ENCODE measurements around the gene FSCN2.
A peak's percentile ranks its signal among the peaks of the same experiment; 100 is the strongest.

FSCN2 gene, protein sequence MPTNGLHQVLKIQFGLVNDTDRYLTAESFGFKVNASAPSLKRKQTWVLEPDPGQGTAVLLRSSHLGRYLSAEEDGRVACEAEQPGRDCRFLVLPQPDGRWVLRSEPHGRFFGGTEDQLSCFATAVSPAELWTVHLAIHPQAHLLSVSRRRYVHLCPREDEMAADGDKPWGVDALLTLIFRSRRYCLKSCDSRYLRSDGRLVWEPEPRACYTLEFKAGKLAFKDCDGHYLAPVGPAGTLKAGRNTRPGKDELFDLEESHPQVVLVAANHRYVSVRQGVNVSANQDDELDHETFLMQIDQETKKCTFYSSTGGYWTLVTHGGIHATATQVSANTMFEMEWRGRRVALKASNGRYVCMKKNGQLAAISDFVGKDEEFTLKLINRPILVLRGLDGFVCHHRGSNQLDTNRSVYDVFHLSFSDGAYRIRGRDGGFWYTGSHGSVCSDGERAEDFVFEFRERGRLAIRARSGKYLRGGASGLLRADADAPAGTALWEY

GRCh38 chr17:81527591-81528383 is at the start of gene FSCN2:
TSS of gene FSCN2 (plus strand) at chr17:81528377. CDS start at chr17:81528532, 155 bp downstream.
- no peak for DNase-seq

GRCh38 chr17:81479175-81480071 is 48.8 kb upstream of the FSCN2 start:
- no peak for DNase-seq

DNA sequence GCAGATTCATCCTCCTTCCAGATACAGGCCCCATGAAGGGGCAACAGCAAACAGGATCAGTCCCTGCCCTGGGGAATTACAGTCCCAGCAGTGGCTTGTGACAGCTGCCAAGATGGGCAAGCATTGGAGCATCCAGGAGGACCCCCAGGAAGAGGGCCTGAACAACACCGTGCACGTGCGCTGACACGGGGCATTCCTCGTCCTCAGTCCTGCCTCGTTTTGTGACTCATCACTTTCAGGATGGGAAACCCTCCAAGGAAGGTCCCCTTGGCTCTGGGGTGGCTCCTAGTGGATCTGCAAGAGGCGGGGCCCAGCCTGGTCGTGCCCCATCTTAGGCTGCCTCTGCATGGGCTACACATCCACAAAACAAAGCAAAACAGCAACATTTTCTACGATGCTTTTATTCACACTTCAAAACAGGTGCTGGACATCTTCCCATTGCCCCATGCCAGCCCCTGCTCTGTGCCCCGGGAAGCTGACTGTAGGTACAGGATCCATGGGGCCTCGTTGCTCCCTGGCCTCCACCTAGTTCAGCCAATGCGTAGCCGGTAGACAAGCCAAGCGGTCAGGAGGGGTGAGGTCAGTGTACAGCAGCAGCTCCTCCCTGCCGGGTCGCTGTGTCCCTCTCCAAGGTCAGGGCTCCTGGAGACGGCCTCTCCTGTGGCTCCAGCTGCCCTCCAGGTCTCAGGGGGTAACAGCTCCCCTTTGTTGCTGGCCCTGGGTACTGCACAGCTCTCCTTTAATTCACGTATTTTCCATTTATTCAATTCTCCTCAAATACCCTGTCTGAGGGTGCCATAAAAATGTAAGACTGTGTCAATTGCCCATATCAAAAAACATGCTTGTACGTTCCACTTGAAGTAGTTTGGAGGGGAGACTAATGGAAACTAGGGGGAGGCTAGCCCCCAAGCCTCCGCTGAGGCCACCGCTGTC is 47.8 kb upstream of the FSCN2 start:
- DNase-seq: no peak

GRCh38 chr17:81481073-81481799 is 46.9 kb upstream of the FSCN2 start:
- DNase-seq: peak; percentile 49 to 68

DNA sequence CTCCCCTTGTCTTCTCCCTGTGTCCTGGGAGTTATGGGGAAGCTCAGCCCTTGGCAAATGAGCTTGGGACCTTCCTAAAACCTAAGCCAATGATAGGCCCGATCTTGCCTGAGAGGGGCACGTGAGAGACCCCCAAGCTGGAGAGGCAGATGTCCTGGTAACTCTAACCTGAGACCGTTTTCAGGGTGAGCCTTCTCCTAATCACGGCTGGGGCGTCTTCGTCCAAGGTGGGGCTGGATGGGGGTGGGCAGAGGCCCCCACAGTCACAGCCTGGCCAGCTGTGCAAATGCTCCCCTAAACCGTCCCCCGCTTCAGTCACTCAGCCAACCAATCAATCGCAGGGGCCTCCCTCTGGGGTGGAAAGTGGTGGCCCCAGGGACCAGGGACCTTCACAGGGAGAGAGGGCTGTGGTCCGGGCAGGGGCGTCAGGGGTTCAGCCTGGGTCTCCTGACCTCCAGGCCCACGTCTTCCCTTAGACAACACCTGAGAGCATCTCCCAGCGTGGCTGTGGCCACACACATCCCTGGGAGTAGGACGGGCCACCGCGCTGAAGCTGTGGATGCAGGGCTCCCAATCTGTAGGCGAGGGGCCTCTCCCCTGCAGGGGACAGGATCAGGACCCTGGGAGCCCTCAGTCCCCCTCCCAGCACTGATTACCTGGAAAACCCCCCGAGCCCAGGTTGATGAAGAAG is 46.2 kb upstream of the FSCN2 start:
- DNase-seq: no peak

GRCh38 chr17:81482673-81483072 is 45.5 kb upstream of the FSCN2 start:
- no peak for DNase-seq

DNA sequence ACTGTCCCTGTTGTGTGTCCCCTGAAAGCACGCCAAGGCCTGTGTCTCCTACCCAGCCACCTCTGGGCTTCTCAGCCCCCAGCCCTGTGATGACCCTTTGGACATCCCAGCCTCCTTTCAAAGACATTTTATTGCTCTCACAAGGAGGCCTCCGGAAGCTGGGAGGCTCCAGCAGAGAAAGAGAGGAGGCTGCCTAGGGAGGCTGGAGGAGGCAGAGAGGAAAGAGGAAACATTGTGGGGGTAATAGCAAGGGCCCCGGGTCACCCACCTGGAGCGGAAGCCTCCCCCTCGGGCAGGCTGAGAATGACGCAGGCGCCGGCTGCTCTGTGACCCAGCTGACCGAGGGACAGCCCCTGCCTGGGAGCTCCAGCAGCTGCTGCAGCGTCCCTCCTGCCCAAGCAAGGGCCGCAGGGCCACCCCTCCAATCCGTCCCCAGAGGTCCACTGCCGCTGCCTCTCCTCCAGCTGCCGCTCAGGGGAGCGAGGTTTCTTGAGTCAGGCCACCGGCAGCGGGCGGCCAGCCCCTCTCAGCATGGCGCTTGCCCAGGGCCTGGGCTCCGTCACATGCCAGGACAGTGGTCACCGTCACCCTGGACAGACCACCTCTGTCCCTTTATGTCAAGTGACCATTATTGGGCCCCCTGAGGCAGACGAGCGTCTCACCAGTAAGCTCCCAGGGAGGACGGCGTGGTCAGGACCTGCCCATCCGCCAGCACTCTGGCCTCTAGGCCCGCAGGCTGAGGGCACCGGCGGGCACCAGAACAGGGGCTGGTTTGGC is 44.9 kb upstream of the FSCN2 start:
- DNase-seq: peak in 1 of 2 experiments; percentile 47

DNA sequence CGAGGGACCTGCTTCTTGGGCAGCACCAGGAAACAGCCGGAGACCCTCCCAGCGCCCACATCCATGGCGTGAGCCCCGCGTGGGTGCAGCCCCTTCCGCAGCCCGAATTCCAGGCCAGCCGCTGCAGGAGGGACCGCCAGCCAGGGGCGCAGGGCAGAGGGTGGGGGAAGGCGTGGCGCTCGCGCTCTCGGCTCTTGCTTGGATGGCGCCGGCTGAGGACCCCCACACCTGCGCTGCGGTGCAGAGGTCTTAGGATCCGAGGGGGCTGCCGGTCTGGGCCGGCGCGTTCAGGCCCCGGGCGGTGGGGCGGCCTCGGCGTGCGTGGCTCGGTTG is 44.3 kb upstream of the FSCN2 start:
- no peak for DNase-seq

DNA sequence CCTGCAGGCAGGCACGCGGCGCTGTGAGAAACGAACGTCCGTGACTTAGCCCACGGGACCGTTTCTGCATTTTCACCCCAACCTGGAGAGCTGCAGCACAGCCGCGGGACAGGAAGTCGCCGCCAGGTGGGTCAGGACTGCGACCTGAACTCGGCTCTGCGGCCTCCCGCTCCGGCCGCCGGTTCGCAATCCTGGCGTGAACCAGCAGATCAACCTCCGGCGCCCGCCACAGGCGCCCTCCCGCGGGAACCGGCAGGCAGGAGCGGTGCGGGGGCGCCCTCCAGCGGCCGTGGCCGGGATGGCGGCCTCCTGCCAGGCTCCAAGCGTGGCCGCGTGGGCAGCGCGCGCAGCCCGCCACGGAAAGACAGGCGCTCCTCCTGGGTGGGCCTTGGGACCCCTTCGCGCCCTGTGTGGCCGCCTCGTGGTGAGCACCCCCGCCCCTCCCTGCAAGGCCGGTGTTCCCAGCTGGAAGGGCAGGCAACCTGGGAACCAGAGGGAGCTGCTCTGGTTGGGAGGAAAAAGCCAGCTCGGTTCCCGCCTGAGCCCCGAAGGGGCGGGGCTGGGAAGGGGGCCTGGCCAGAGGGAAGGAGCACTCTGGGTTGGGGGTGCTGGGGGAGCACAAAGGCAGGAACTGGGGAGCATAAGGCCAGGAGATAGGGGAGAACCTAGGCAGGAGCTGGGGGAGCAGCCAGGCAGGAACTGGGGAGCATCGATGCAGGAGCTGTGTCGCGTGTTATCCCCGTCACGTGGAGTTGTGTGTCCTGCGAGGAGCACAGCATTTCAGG is 43.8 kb upstream of the FSCN2 start:
- peak; percentile 92 to 95 for DNase-seq

GRCh38 chr17:81486199-81486810 is 41.9 kb upstream of the FSCN2 start:
- DNase-seq: no peak

- DNase-seq: no peak
Observed at GRCh38 chr17:81487089-81487486, 41.1 kb upstream of the FSCN2 start.

GRCh38 chr17:81487487-81488275 is 40.5 kb upstream of the FSCN2 start:
- peak; percentile 81 to 88 for DNase-seq

DNA sequence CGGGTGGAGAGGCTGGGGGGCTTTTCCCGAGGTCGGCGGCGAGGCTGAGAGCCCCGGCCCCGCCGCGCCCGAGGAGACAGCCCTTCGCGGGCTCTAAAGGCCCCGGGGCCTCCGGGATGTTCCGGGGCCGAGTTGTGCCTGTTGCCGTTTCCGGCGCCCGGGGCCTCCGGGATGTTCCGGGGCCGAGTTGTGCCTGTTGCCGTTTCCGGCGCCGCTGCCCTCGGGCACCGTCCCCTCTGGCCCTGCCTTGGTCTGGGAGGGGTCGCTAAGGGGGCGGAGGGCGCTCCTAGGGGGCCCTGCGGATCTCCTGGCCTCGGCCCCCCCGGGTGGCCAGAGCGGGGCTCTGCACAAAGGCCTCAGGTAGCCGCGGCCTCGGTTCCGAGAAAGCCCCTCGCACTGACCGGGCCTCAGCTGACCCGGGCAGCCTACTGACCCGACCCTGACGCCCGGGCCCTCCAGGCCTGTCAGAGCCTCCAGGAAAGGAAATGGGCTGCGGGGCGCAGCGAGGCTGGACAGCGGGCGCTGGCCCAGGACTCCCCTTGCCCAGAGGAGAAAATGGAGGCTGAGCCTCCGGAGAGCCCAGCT is 39.8 kb upstream of the FSCN2 start:
- DNase-seq: no peak

DNA sequence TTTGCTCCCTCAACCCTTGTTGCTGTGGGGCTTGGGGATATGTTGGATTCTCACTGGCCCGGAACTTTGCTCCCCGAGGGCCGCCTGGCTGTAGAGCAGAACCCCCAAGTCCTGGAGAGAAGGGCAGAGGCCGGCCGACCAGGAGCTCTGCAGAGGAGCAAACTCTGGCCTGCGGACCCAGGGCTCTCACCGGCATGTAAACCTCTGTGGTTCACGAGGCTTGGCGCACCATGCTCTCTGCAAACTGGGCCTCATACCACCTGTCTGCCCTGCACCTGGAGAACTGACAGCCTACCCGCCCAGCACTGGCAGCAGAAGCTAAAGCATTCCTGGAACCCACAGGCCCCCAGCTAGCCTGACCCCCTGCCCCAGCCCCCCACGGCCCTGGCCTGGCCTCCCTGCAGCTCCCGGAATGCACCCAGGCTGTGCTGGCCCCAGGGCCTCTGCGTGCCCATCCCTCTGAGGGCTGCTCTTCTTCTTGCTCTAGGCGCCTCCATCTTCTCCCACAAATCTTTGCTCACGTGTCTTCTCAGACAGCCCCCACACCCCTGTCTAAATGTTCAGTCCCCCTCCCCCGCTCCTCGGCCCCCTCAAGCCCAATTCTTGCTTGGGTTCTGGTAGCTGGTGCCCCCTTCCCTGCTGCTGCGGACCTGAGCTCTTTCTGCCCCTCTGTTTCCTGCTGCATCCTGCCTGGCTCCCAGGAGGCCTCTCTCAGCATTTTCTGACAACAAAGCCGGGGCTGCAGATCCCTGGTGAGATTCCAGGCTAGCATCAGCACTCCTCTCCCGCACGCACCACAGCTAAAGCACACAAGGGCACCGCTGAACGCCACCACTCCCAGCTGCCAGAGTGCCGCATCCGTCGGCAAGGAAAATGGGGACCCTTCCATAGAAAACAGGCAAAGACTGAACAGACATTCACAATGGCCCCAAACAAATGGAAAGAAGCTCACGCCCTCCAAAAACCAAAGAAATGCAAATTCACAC is 38.9 kb upstream of the FSCN2 start:
- DNase-seq: no peak

Data from activated T-cell treated with anti-CD3 and anti-CD28 coated beads, Interleukin-2, amount 50 U/mL, for 48 hours (primary cell).